AG04450 (cell line): ENCODE measurements around the gene ZNF451. TPM values are rescaled to one million over a fixed set of nuclear protein-coding genes. Genes with fewer than 3 reads are reported as not detected.

Experiments used
- CTCF ChIA-PET: fragments of 300-600, 350-600 bp; formaldehyde crosslinking; extraction: SDS; loops from one replicate; lab custom pipeline; 2022; ENCODE audit warnings: antibody characterized with exemption, inconsistent platforms; lab: Charles Lee
- POLR2A ChIA-PET: fragments of 350-600 bp; formaldehyde crosslinking; extraction: SDS; loops from one replicate; lab custom pipeline; 2021; ENCODE audit warnings: antibody characterized with exemption, inconsistent platforms; lab: Yijun Ruan, JAX
- DNase-seq: peaks from one replicate; pipeline ENCODE4 v3.0.0-alpha.2; 2011; ENCODE audit warnings: low read depth, low spot score
- H3K27ac ChIP-seq: one replicate; pipeline ENCODE4 v1.5.1; 2012; ENCODE audit warnings: low read depth, low read length, control low read depth
- H3K27me3 ChIP-seq: one replicate; pipeline ENCODE4 v1.6.0; 2012; ENCODE audit warnings: low read length; ENCODE audit not compliant: control insufficient read depth, insufficient read depth
- H3K4me3 ChIP-seq: 2 replicates; pipeline ENCODE4 v1.5.1; 2011; ENCODE audit warnings: mild to moderate bottlenecking, low read depth, low read length, control low read depth
- H3K9me3 ChIP-seq: 2 replicates; pipeline ENCODE4 v1.5.1; 2012; ENCODE audit warnings: low read length; ENCODE audit not compliant: control insufficient read depth, insufficient read depth
- polyA plus RNA-seq: library from polyadenylated mRNA; depleted of rRNA; stranded (reverse); fragments of >200 nt; gene quantifications from 2 replicates; pipeline ENCODE4 v1.2.3, GENCODE V29; 2011
- TF ChIP-seq, protein P1 (sequence below): IDR thresholded peaks from 2 replicates; pipeline ENCODE4 v1.5.1; 2011; ENCODE audit warnings: low read depth, low read length, control low read depth, inconsistent platforms

Gene ZNF451
- polyA plus RNA-seq, 1 experiment = 31.6 TPM

DNA sequence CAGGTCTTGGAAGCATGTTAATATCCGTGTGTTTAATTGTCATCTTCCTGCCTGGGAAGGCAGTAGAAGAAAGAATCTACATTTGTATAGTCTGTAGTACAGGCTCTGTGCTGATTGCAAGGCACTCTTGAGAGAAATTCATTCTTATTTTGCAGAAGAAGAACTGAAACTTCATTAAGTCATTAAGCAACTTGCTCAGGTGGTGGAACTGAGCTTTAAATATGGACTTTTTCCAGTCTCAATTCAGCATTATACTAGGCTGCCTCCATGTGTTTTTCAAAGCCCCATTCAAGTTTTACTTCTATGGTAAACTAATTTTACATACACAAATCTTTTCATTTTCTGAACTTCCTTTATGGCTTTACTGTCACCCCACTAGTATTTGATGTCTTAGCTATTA, 18.7 kb downstream of the ZNF451 start:
- ChIA-PET POLR2A (no interaction called here), CTCF (interaction anchor here (1.3 kb wide), 1 partner anchor 204 kb away, joined by 4 read pairs; no protein-coding TSS in a partner anchor)
- no peak overlapping the region for H3K4me3 ChIP-seq
- H3K27me3 ChIP-seq = no peaks in the 10 kb centered on the region
- DNase-seq = no peak
- no peak overlapping the region for H3K27ac ChIP-seq
- TF ChIP-seq, protein P1, sequence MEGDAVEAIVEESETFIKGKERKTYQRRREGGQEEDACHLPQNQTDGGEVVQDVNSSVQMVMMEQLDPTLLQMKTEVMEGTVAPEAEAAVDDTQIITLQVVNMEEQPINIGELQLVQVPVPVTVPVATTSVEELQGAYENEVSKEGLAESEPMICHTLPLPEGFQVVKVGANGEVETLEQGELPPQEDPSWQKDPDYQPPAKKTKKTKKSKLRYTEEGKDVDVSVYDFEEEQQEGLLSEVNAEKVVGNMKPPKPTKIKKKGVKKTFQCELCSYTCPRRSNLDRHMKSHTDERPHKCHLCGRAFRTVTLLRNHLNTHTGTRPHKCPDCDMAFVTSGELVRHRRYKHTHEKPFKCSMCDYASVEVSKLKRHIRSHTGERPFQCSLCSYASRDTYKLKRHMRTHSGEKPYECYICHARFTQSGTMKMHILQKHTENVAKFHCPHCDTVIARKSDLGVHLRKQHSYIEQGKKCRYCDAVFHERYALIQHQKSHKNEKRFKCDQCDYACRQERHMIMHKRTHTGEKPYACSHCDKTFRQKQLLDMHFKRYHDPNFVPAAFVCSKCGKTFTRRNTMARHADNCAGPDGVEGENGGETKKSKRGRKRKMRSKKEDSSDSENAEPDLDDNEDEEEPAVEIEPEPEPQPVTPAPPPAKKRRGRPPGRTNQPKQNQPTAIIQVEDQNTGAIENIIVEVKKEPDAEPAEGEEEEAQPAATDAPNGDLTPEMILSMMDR = no peak
- H3K9me3 ChIP-seq = no peaks in the 10 kb centered on the region

DNA sequence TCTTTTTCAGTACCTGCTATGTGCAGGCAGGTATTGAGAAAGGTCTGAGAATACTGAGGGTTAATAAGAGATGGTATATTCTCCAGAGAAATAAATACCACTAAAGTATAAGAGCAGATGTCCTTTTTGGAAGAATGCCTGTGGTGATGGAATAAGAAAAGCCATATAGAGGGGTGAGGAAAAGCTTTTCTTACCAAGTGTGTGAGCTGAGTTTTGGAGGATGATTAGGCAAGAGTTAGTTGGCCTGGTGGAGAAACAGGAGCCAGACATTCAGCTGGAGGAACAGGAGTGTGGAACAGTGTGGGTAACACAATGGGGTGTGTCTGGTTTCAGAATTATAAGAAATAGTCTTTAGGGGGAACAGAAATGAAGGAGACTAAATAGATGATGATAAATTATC, 19.9 kb downstream of the ZNF451 start:
- Histone ChIP-seq H3K27me3 (no peaks in the 10 kb centered on the region), H3K4me3 (no peak overlapping the region), H3K27ac (no peak overlapping the region), H3K9me3 (no peaks in the 10 kb centered on the region)
- ChIA-PET POLR2A (interaction anchor here (0.7 kb wide), 1 partner anchor 9 kb away, joined by 3 read pairs; no protein-coding TSS in a partner anchor), CTCF (no interaction called here)
- DNase-seq = peak; percentile 24
- TF ChIP-seq, protein P1 = no peak

DNA sequence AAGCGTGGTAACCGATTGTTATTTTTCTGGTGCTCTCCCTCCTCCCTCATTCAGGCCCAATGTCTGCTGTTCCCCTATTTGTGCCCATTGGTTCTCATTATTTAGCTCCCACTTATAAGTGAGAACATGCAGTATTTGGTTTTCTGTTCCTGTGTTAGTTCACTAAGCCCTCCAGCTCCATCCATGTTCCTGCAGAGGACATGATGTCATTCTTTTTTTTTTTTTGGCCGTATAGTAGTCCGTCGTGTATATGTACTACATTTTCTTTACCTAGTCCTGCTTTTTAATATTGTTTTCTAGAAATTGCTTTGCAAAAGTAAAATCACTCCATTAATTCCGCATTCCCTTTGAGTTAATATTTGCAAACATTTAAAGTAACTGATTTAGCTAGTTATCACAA, 23.1 kb downstream of the ZNF451 start:
- ChIA-PET POLR2A (interaction anchor here (1.1 kb wide), 1 partner anchor 16 kb away, joined by 4 read pairs; no protein-coding TSS in a partner anchor), CTCF (interaction anchor here (1.2 kb wide), 1 partner anchor 18 kb away, joined by 5 read pairs; no protein-coding TSS in a partner anchor)
- H3K27me3 ChIP-seq = no peaks in the 10 kb centered on the region
- H3K27ac ChIP-seq = no peak overlapping the region
- TF ChIP-seq, protein P1 = no peak
- H3K4me3 ChIP-seq = no peak overlapping the region
- no peak for DNase-seq
- no peaks in the 10 kb centered on the region for H3K9me3 ChIP-seq

DNA sequence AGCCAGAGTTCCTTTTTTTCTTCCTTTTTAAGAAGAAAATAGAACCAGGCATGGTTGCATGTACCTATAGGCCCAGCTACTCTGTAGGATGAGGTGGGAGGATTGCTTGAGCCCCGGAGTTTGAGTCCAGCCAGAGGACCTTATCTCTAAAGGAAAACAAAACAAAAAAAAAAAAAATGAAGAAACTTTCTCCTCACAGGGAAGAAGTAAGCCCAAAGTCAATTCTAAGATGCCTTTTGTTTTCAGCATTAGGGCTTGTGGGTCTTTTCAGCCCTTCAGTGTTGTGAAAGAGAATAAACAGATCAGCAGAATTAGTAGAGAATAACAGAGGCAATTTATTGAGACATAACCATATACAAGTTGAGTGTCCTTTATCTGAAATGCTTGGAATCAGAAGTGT, 26.8 kb downstream of the ZNF451 start:
- Histone ChIP-seq H3K9me3 (no peaks in the 10 kb centered on the region), H3K27me3 (no peaks in the 10 kb centered on the region), H3K27ac (no peak overlapping the region), H3K4me3 (no peak overlapping the region)
- POLR2A ChIA-PET = interaction anchor here (0.7 kb wide), 1 partner anchor 214 kb away, joined by 3 read pairs; no protein-coding TSS in a partner anchor
- no peak for DNase-seq
- TF ChIP-seq, protein P1 = no peak
- CTCF ChIA-PET = interaction anchor here (1.1 kb wide), 1 partner anchor 200 kb away, joined by 4 read pairs; the partner anchor contains the start of gene PRIM2

DNA sequence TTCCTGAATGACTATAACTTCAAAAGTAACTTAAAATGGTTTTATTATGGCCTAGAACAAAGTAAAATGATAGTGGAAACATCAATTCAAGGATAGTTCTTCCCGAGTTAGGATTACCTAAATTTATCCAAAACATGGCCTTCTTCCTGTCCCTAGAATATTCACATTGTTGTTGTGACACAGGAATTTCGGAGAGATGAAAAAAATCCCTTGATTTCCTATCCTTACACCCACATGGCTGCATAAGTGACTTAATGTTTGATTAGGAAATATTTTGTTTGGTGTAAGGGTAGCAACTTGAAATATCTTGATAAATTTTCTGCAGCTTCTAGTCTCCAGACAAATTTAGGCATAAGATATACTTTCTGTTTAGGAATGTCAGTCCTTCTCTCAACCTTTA, 27.8 kb downstream of the ZNF451 start:
- Histone ChIP-seq H3K27me3 (no peaks in the 10 kb centered on the region), H3K27ac (no peak overlapping the region), H3K4me3 (no peak overlapping the region), H3K9me3 (no peaks in the 10 kb centered on the region)
- CTCF ChIA-PET = interaction anchor here (1.1 kb wide), 1 partner anchor 199 kb away, joined by 4 read pairs; the partner anchor contains the start of gene PRIM2
- POLR2A ChIA-PET = interaction anchor here (0.5 kb wide), 1 partner anchor 225 kb away, joined by 3 read pairs; no protein-coding TSS in a partner anchor
- no peak for DNase-seq
- TF ChIP-seq, protein P1 = no peak
